Measurements from ENCODE around the gene SYS1. TPM values are rescaled to one million over a fixed set of nuclear protein-coding genes. Genes with fewer than 3 reads are reported as not detected.
A peak's percentile ranks its signal among the peaks of the same experiment; 100 is the strongest.

SYS1 gene
- total and polyA plus RNA-seq, 4 donors: 21.3 to 57.5 (median 35.2) TPM

DNA sequence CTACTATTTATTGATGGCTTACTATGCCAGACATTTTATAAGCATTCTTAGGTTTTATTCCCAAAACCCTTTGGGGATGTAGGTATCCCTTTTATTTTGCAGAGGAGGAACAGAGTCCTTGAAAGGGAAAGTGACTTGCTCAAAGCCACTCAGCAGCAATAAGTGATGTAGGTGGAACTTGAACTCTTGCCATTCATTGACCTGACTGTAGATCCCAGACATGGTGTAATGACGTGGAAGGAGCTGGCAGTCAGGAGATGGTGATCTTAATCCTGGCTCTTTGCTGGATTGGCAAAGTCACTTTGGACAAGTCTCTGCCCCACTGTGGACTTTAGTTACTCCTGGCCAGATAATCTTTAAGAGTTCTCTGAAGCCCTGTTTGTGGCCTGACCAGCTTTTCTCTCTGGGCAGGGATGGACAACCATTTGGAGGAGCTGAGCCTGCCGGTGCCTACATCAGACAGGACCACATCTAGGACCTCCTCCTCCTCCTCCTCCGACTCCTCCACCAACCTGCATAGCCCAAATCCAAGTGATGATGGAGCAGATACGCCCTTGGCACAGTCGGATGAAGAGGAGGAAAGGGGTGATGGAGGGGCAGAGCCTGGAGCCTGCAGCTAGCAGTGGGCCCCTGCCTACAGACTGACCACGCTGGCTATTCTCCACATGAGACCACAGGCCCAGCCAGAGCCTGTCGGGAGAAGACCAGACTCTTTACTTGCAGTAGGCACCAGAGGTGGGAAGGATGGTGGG is 46.7 kb downstream of the SYS1 start:
- H3K36me3 ChIP-seq (ENCODE audit: control insufficient read depth in 4 of 4, insufficient read depth in 4 of 4, low read length in 4 of 4): peaks cover 0 to 9% (median 4%) of the 10 kb centered on the region in 4 donors
- H3K27me3 ChIP-seq (ENCODE audit: control insufficient read depth in 3 of 3, insufficient read depth in 3 of 3, low read length in 2 of 3): peaks cover 0 to 23% (median 14%) of the 10 kb centered on the region in 3 donors
- peak overlapping the region in 1 of 2 donors; percentile 14 for H3K27ac ChIP-seq (ENCODE audit: low read depth in 1 of 2, low read length in 1 of 2)
- DNase-seq: no peak
- no peak overlapping the region for H3K4me3 ChIP-seq
- H3K9me3 ChIP-seq (ENCODE audit: control insufficient read depth in 4 of 4, insufficient read depth in 3 of 4, low read length in 3 of 4): no peaks in the 10 kb centered on the region
- H3K4me1 ChIP-seq (ENCODE audit: control insufficient read depth in 5 of 5, insufficient read depth in 5 of 5, low read length in 5 of 5): peaks cover 0 to 19% (median 4%) of the 10 kb centered on the region in 5 donors
- no peak overlapping the region for H3K9ac ChIP-seq (ENCODE audit: insufficient read depth in 1 of 2, low read length in 2 of 2)
- ATAC-seq (ENCODE audit: insufficient read depth, low FRiP score): no peak
- WGBS, 2 donors: 89 to 91% methylated on average over 7 of the region's 7 CpGs
- TF ChIP-seq, protein P1, sequence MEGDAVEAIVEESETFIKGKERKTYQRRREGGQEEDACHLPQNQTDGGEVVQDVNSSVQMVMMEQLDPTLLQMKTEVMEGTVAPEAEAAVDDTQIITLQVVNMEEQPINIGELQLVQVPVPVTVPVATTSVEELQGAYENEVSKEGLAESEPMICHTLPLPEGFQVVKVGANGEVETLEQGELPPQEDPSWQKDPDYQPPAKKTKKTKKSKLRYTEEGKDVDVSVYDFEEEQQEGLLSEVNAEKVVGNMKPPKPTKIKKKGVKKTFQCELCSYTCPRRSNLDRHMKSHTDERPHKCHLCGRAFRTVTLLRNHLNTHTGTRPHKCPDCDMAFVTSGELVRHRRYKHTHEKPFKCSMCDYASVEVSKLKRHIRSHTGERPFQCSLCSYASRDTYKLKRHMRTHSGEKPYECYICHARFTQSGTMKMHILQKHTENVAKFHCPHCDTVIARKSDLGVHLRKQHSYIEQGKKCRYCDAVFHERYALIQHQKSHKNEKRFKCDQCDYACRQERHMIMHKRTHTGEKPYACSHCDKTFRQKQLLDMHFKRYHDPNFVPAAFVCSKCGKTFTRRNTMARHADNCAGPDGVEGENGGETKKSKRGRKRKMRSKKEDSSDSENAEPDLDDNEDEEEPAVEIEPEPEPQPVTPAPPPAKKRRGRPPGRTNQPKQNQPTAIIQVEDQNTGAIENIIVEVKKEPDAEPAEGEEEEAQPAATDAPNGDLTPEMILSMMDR (IDR thresholded peaks at IDR 0.05; ENCODE audit: control extremely low read depth, extremely low read depth): no peak

DNA sequence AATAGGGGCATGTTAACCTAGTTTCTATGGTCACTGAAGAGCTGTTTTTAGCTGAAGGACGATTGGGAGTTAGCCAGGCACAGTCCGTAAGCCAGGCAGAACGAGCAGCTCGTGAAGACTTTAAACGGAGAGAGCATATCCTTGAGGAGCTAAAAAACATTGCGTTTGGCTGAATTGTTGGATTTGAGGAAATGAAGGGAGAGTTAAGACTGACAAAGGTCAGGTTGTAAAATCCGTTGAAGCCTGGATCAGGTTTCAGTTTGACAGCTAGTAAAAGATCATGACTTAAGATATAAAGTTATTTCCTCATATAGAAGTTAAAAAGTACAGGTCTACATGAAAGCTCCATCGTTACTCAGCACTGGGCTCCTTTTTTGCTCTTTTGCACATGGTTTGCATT is 47.9 kb downstream of the SYS1 start:
- no peak overlapping the region for H3K4me3 ChIP-seq
- 84 to 94% methylated on average over 8 of the region's 8 CpGs for WGBS, 2 donors
- ATAC-seq (ENCODE audit: insufficient read depth, low FRiP score) (no peak), DNase-seq (no peak)
- H3K27ac ChIP-seq (ENCODE audit: low read depth in 1 of 2, low read length in 1 of 2): peak overlapping the region in 1 of 2 donors; percentile 7
- H3K4me1 ChIP-seq (ENCODE audit: control insufficient read depth in 5 of 5, insufficient read depth in 5 of 5, low read length in 5 of 5): peaks cover 0 to 21% (median 4%) of the 10 kb centered on the region in 5 donors
- TF ChIP-seq, protein P1 (IDR thresholded peaks at IDR 0.05; ENCODE audit: control extremely low read depth, extremely low read depth): no peak
- H3K9me3 ChIP-seq (ENCODE audit: control insufficient read depth in 4 of 4, insufficient read depth in 3 of 4, low read length in 3 of 4): no peaks in the 10 kb centered on the region
- H3K27me3 ChIP-seq (ENCODE audit: control insufficient read depth in 3 of 3, insufficient read depth in 3 of 3, low read length in 2 of 3): peaks cover 0 to 16% (median 9%) of the 10 kb centered on the region in 3 donors
- no peak overlapping the region for H3K9ac ChIP-seq (ENCODE audit: insufficient read depth in 1 of 2, low read length in 2 of 2)
- peaks cover 0 to 9% (median 4%) of the 10 kb centered on the region in 4 donors for H3K36me3 ChIP-seq (ENCODE audit: control insufficient read depth in 4 of 4, insufficient read depth in 4 of 4, low read length in 4 of 4)

DNA sequence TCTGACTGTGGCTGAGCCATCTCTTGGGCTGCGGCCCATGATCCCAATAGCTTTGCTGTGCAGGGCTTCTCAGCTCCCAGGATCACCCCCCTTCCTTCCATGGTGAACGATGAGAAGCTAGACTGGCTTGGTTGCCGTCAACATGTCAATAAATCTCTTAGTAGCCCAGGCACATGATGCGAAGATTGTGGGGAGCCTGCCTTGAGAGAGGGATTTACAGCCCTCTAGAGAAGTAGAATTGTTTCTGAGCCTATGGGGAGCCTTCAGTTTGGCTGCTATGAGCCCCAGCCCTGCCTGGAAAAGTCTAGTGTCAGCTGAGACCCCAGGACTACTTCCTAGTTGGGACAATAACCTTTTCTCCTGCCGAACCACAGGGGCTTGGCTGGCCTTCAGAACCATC is 49.7 kb downstream of the SYS1 start:
- no peaks in the 10 kb centered on the region for H3K9me3 ChIP-seq (ENCODE audit: control insufficient read depth in 4 of 4, insufficient read depth in 3 of 4, low read length in 3 of 4)
- H3K9ac ChIP-seq (ENCODE audit: insufficient read depth in 1 of 2, low read length in 2 of 2): no peak overlapping the region
- H3K36me3 ChIP-seq (ENCODE audit: control insufficient read depth in 4 of 4, insufficient read depth in 4 of 4, low read length in 4 of 4): peaks cover 0 to 9% (median 6%) of the 10 kb centered on the region in 4 donors
- peaks cover 0 to 13% (median 6%) of the 10 kb centered on the region in 5 donors for H3K4me1 ChIP-seq (ENCODE audit: control insufficient read depth in 5 of 5, insufficient read depth in 5 of 5, low read length in 5 of 5)
- no peak overlapping the region for H3K27ac ChIP-seq (ENCODE audit: low read depth in 1 of 2, low read length in 1 of 2)
- no peak overlapping the region for H3K4me3 ChIP-seq
- peaks cover 0 to 7% (median 3%) of the 10 kb centered on the region in 3 donors for H3K27me3 ChIP-seq (ENCODE audit: control insufficient read depth in 3 of 3, insufficient read depth in 3 of 3, low read length in 2 of 3)
- 88% methylated on average over 5 of the region's 5 CpGs for WGBS, 2 donors
- no peak for ATAC-seq (ENCODE audit: insufficient read depth, low FRiP score)
- no peak for DNase-seq
- TF ChIP-seq, protein P1 (IDR thresholded peaks at IDR 0.05; ENCODE audit: control extremely low read depth, extremely low read depth): no peak

Measured in lung (tissue), 12 donors.